Thymus (tissue), 11 donors: ENCODE measurements around the gene SSB. TPM values are rescaled to one million over a fixed set of nuclear protein-coding genes. Genes with fewer than 3 reads are reported as not detected.
"Not testable (repeated sequence)": the region's sequence is repeated elsewhere in the genome, so short reads cannot be mapped to it uniquely, and the experiment has no call there.

Experiments used
- DNase-seq, 9 donors: peaks; one replicate each; pipeline ENCODE4 v3.0.0-alpha.2; 2013; ENCODE audit warnings: low spot score in 9 of 9, low read depth in 6 of 9, missing footprints in 1 of 9
- H3K27ac ChIP-seq, 2 donors: one replicate each; pipeline ENCODE4 v1.5.1; 2013; ENCODE audit warnings: control low read depth in 1 of 2, low read depth in 1 of 2, low read length in 1 of 2, mild to moderate bottlenecking in 1 of 2, moderate library complexity in 1 of 2
- H3K27me3 ChIP-seq, 2 donors: one replicate each; pipeline ENCODE4 v1.5.1; 2013; ENCODE audit warnings: low read length in 1 of 2; ENCODE audit not compliant: control insufficient read depth in 2 of 2, insufficient read depth in 1 of 2
- H3K36me3 ChIP-seq, 2 donors: one replicate each; pipeline ENCODE4 v1.5.1; 2013; ENCODE audit warnings: low read length in 1 of 2, mild to moderate bottlenecking in 1 of 2, moderate library complexity in 1 of 2; ENCODE audit not compliant: control insufficient read depth in 2 of 2, insufficient read depth in 2 of 2
- H3K4me1 ChIP-seq, 2 donors: one replicate each; pipeline ENCODE4 v1.5.1; 2013; ENCODE audit warnings: low read length in 2 of 2; ENCODE audit not compliant: control insufficient read depth in 2 of 2, insufficient read depth in 2 of 2
- H3K4me3 ChIP-seq, 2 donors: one replicate each; pipeline ENCODE4 v1.5.1; 2013; ENCODE audit warnings: low read length in 2 of 2, control low read depth in 1 of 2, mild to moderate bottlenecking in 1 of 2
- H3K9me3 ChIP-seq, 2 donors: one replicate each; pipeline ENCODE4 v1.5.1; 2013; ENCODE audit warnings: low read length in 1 of 2, mild to moderate bottlenecking in 1 of 2; ENCODE audit not compliant: control insufficient read depth in 2 of 2, insufficient read depth in 1 of 2
- WGBS: extraction: QIAGEN DNeasy Blood & Tissue Kit; methylation state at CpG from one replicate; pipeline ENCODE4 v1.1.7; 2013; 5-methylcytosine and 5-hydroxymethylcytosine counted together
- polyA plus RNA-seq: library from polyadenylated mRNA; stranded (reverse); fragments of 200-250 nt; gene quantifications from one replicate; pipeline ENCODE4 v1.2.3, GENCODE V29; 2013
- total RNA-seq: library from RNA; stranded (reverse); fragments of 120-200 nt; gene quantifications from one replicate; pipeline ENCODE4 v1.2.4, GENCODE V29; 2013
- donor health status: healthy.

Gene SSB
- total and polyA plus RNA-seq, 2 donors: 98.1 to 136 TPM

GRCh38 chr2:169855281-169856258, 56.9 kb downstream of the SSB start:
- H3K27ac ChIP-seq, H3K4me1 ChIP-seq, H3K27me3 ChIP-seq, DNase-seq, H3K4me3 ChIP-seq, H3K9me3 ChIP-seq, H3K36me3 ChIP-seq: not testable (repeated sequence)
- 98% methylated on average over 40 of the region's 42 CpGs for WGBS

- no peak for DNase-seq
- 99% methylated on average over 4 of the region's 4 CpGs for WGBS
- H3K4me1 ChIP-seq: no peaks in the 10 kb centered on the region
- no peak overlapping the region for H3K27ac ChIP-seq
- no peaks in the 10 kb centered on the region for H3K36me3 ChIP-seq
- no peak overlapping the region for H3K4me3 ChIP-seq
- no peaks in the 10 kb centered on the region for H3K27me3 ChIP-seq
- H3K9me3 ChIP-seq: peaks cover 0 to 2% of the 10 kb centered on the region in 2 donors
Measured at GRCh38 chr2:169859423-169859822, 60.8 kb downstream of the SSB start.

GRCh38 chr2:169860149-169860548, 61.5 kb downstream of the SSB start:
- no peaks in the 10 kb centered on the region for H3K36me3 ChIP-seq
- H3K9me3 ChIP-seq: peaks cover 0 to 2% of the 10 kb centered on the region in 2 donors
- no peak overlapping the region for H3K27ac ChIP-seq
- DNase-seq: no peak
- no peaks in the 10 kb centered on the region for H3K4me1 ChIP-seq
- H3K27me3 ChIP-seq: no peaks in the 10 kb centered on the region
- WGBS: 98% methylated on average over 4 of the region's 4 CpGs
- no peak overlapping the region for H3K4me3 ChIP-seq

Other genes starting within 250 kb of the SSB start
- 34.1 TPM for gene FASTKD1, start 225.0 kb upstream of the SSB start, total RNA-seq
- gene FASTKD1, start 225.0 kb upstream of the SSB start, polyA plus RNA-seq: 65.6 TPM
- 55.4 TPM for gene PPIG, start 214.5 kb upstream of the SSB start, total RNA-seq
- gene PPIG, start 214.5 kb upstream of the SSB start, polyA plus RNA-seq: 38.1 TPM
- gene CFAP210, start 104.5 kb upstream of the SSB start, total RNA-seq: not detected
- gene CFAP210, start 104.5 kb upstream of the SSB start, polyA plus RNA-seq: 0.21 TPM
- 4.3 TPM for gene PHOSPHO2, start 104.4 kb upstream of the SSB start, total RNA-seq
- 3.9 TPM for gene PHOSPHO2, start 104.4 kb upstream of the SSB start, polyA plus RNA-seq
- gene KLHL23, start 65.0 kb upstream of the SSB start, total RNA-seq: 21.2 TPM
- gene KLHL23, start 65.0 kb upstream of the SSB start, polyA plus RNA-seq: 4.5 TPM
- gene METTL5, start 26.0 kb downstream of the SSB start, total RNA-seq: 42.8 TPM
- 61.3 TPM for gene METTL5, start 26.0 kb downstream of the SSB start, polyA plus RNA-seq
- gene UBR3, start 28.6 kb downstream of the SSB start, total RNA-seq: 14.1 TPM
- 20.1 TPM for gene UBR3, start 28.6 kb downstream of the SSB start, polyA plus RNA-seq